Measurements from ENCODE around the gene NELL1.
"Not testable (repeated sequence)": the region's sequence is repeated elsewhere in the genome, so short reads cannot be mapped to it uniquely, and the experiment has no call there.

Gene NELL1

DNA sequence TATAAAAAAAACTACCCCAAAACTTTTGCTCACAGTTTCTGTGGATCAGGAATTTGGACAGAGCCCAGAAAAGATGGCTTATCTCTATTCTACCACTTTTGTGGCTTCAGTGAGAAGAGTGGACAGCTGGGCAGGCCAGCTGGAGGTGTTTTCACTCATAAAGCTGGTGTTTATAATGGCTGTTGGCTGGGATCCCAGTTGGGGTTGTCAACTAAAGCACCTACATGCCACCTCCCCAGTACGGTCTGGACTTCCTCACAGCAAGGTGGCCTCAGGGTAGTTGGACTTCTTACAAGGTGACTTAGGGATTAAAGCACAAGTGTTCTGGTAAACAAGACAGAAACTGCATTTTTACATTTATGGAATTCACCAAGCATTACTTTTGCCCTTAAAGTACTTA is 171.0 kb downstream of the NELL1 start:
- Histone ChIP-seq H2AK5ac (ENCODE audit: low read length) (no peak overlapping the region), H2BK5ac (ENCODE audit: low read length) (no peak overlapping the region), H2BK15ac (replicated peaks; ENCODE audit: low read depth) (no peak overlapping the region), H3K4me2 (ENCODE audit: low read length) (no peak overlapping the region), H3K27ac (ENCODE audit: low read depth, low read length) (no peak overlapping the region), H3K79me2 (ENCODE audit: control insufficient read depth, insufficient read depth, low read length) (no peaks in the 10 kb centered on the region), H3K18ac (ENCODE audit: low read length) (no peak overlapping the region), H3K79me1 (ENCODE audit: low read length) (no peaks in the 10 kb centered on the region), H4K8ac (ENCODE audit: low read depth, low read length) (no peak overlapping the region), H3K4me3 (ENCODE audit: low read length) (no peak overlapping the region), H4K5ac (ENCODE audit: low read length) (no peak overlapping the region), H3K27me3 (ENCODE audit: insufficient read depth, low read length, poor library complexity) (no peaks in the 10 kb centered on the region), H3K9ac (ENCODE audit: low read length) (no peak overlapping the region), H3K4me1 (ENCODE audit: control insufficient read depth, low read depth, low read length) (no peaks in the 10 kb centered on the region), H3K36me3 (ENCODE audit: control insufficient read depth, insufficient read depth, low read length) (no peaks in the 10 kb centered on the region), H3K56ac (ENCODE audit: low read length) (no peak overlapping the region), H3K4ac (ENCODE audit: low read depth, low read length) (no peak overlapping the region), H3K23ac (ENCODE audit: low read length) (no peak overlapping the region), H2BK120ac (ENCODE audit: low read depth, low read length) (no peak overlapping the region)
- no CpG with 5 or more reads among the region's 1 CpG for WGBS (ENCODE audit: extremely low coverage, insufficient coverage, low lambda C conversion rate)
- no peak for DNase-seq

DNA sequence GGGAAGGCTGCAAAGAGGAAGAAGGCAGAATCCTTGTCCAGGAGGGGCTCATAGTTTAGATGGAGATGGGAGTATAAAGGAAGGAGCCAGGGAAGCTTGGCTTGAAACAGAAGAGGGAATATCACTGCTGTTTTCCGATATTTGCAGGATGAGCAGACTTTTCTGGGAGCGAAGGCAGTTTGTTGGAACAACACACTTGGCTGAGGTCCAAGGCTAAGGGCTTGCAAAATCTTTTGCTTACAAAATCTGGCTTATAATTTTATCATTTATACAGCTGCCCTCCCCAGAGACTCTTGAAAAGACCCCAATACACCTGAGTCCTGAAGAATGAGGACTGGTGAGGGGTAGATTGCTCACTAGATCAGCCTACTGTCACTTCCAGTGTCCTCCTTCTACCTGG is 174.8 kb downstream of the NELL1 start:
- H3K27ac ChIP-seq (ENCODE audit: low read depth, low read length), result no peak overlapping the region
- no peaks in the 10 kb centered on the region for H3K4me1 ChIP-seq (ENCODE audit: control insufficient read depth, low read depth, low read length)
- no peaks in the 10 kb centered on the region for H3K36me3 ChIP-seq (ENCODE audit: control insufficient read depth, insufficient read depth, low read length)
- no peak overlapping the region for H4K8ac ChIP-seq (ENCODE audit: low read depth, low read length)
- H3K79me1 ChIP-seq (ENCODE audit: low read length), result no peaks in the 10 kb centered on the region
- H3K23ac ChIP-seq (ENCODE audit: low read length), result no peak overlapping the region
- no peak overlapping the region for H2BK5ac ChIP-seq (ENCODE audit: low read length)
- no CpG with 5 or more reads among the region's 2 CpGs for WGBS (ENCODE audit: extremely low coverage, insufficient coverage, low lambda C conversion rate)
- H4K5ac ChIP-seq (ENCODE audit: low read length), result no peak overlapping the region
- DNase-seq, result no peak
- no peak overlapping the region for H3K18ac ChIP-seq (ENCODE audit: low read length)
- no peak overlapping the region for H2AK5ac ChIP-seq (ENCODE audit: low read length)
- H2BK15ac ChIP-seq (replicated peaks; ENCODE audit: low read depth), result no peak overlapping the region
- no peaks in the 10 kb centered on the region for H3K79me2 ChIP-seq (ENCODE audit: control insufficient read depth, insufficient read depth, low read length)
- no peak overlapping the region for H3K4me3 ChIP-seq (ENCODE audit: low read length)
- H3K56ac ChIP-seq (ENCODE audit: low read length), result no peak overlapping the region
- H2BK120ac ChIP-seq (ENCODE audit: low read depth, low read length), result no peak overlapping the region
- H3K9ac ChIP-seq (ENCODE audit: low read length), result no peak overlapping the region
- no peak overlapping the region for H3K4me2 ChIP-seq (ENCODE audit: low read length)
- H3K4ac ChIP-seq (ENCODE audit: low read depth, low read length), result no peak overlapping the region
- no peaks in the 10 kb centered on the region for H3K27me3 ChIP-seq (ENCODE audit: insufficient read depth, low read length, poor library complexity)

DNA sequence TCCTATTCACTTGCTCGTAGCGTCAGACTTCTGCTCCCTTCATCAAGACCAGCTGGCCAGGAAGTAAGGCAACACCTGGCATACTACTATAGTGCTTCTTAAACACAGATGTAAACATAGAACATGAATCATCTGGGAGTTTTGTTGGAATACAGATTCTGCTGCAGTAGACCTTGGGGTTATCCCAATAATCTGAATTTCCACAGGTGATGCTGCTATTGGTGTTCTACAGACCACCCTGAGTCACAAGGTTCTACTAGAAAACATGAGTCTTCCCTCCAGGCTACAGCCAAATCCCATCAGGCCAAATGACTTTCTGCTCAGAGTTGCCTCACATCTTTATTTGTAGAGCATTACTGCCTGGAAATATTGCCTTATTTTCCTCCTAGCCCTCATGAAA is 175.2 kb downstream of the NELL1 start:
- Histone ChIP-seq H3K23ac (ENCODE audit: low read length) (no peak overlapping the region), H3K27ac (ENCODE audit: low read depth, low read length) (no peak overlapping the region), H3K18ac (ENCODE audit: low read length) (no peak overlapping the region), H2BK5ac (ENCODE audit: low read length) (no peak overlapping the region), H3K4me2 (ENCODE audit: low read length) (no peak overlapping the region), H3K36me3 (ENCODE audit: control insufficient read depth, insufficient read depth, low read length) (no peaks in the 10 kb centered on the region), H3K79me2 (ENCODE audit: control insufficient read depth, insufficient read depth, low read length) (no peaks in the 10 kb centered on the region), H3K4me1 (ENCODE audit: control insufficient read depth, low read depth, low read length) (no peaks in the 10 kb centered on the region), H3K56ac (ENCODE audit: low read length) (no peak overlapping the region), H2BK120ac (ENCODE audit: low read depth, low read length) (no peak overlapping the region), H3K27me3 (ENCODE audit: insufficient read depth, low read length, poor library complexity) (no peaks in the 10 kb centered on the region), H4K5ac (ENCODE audit: low read length) (no peak overlapping the region), H3K4me3 (ENCODE audit: low read length) (no peak overlapping the region), H4K8ac (ENCODE audit: low read depth, low read length) (no peak overlapping the region), H3K9ac (ENCODE audit: low read length) (no peak overlapping the region), H3K79me1 (ENCODE audit: low read length) (no peaks in the 10 kb centered on the region), H2BK15ac (replicated peaks; ENCODE audit: low read depth) (no peak overlapping the region), H3K4ac (ENCODE audit: low read depth, low read length) (no peak overlapping the region), H2AK5ac (ENCODE audit: low read length) (no peak overlapping the region)
- WGBS (ENCODE audit: extremely low coverage, insufficient coverage, low lambda C conversion rate), result no CpG with 5 or more reads among the region's 2 CpGs
- no peak for DNase-seq

DNA sequence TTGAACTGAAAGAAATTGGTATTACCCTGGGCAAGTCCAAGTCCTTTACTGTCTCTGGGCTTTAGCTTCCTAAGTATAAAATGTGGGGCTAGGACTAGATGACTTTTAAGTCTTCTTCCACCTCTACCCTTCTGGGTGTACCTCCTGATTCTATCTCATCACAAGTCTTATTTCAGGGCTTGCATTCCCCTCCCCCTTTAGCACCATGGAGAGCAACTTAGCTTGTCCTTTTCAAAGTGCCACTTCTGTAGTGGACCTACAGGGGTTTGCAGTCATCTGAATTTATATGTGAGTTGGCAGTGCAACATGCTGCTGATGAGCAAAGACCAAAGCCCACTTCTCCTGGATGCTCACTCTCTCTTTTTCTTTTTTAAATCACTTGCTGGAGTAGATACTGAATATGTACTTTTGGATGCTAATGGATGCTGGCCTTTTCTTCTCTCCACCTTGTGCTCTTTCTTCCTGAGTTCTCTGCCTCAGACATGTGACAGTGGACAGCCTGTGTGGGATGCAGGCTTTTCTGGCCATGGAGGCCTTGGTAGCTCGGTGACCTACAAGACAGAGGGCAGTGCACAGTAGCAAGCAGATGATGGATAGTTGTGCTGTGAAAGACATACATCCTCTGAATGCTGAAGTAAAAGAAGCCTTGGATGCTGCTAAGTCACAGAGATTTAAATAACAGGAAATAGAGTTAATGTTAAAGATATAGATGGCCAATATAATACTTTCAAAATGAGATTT is 185.0 kb downstream of the NELL1 start:
- Histone ChIP-seq H2BK120ac (ENCODE audit: low read depth, low read length) (no peak overlapping the region), H3K4me2 (ENCODE audit: low read length) (no peak overlapping the region), H3K4me1 (ENCODE audit: control insufficient read depth, low read depth, low read length) (no peaks in the 10 kb centered on the region), H3K36me3 (ENCODE audit: control insufficient read depth, insufficient read depth, low read length) (no peaks in the 10 kb centered on the region), H3K18ac (ENCODE audit: low read length) (no peak overlapping the region), H3K23ac (ENCODE audit: low read length) (no peak overlapping the region), H3K4me3 (ENCODE audit: low read length) (no peak overlapping the region), H3K4ac (ENCODE audit: low read depth, low read length) (no peak overlapping the region), H3K56ac (ENCODE audit: low read length) (no peak overlapping the region), H2BK5ac (ENCODE audit: low read length) (no peak overlapping the region), H4K5ac (ENCODE audit: low read length) (no peak overlapping the region), H3K27me3 (ENCODE audit: insufficient read depth, low read length, poor library complexity) (no peaks in the 10 kb centered on the region), H3K27ac (ENCODE audit: low read depth, low read length) (no peak overlapping the region), H3K79me1 (ENCODE audit: low read length) (no peaks in the 10 kb centered on the region), H3K9ac (ENCODE audit: low read length) (no peak overlapping the region), H4K8ac (ENCODE audit: low read depth, low read length) (no peak overlapping the region), H2AK5ac (ENCODE audit: low read length) (no peak overlapping the region), H3K79me2 (ENCODE audit: control insufficient read depth, insufficient read depth, low read length) (no peaks in the 10 kb centered on the region), H2BK15ac (replicated peaks; ENCODE audit: low read depth) (no peak overlapping the region)
- whole genome bisulfite sequencing (ENCODE audit: extremely low coverage, insufficient coverage, low lambda C conversion rate), result no CpG with 5 or more reads among the region's 1 CpG
- DNase-seq, result peak; percentile 48

DNA sequence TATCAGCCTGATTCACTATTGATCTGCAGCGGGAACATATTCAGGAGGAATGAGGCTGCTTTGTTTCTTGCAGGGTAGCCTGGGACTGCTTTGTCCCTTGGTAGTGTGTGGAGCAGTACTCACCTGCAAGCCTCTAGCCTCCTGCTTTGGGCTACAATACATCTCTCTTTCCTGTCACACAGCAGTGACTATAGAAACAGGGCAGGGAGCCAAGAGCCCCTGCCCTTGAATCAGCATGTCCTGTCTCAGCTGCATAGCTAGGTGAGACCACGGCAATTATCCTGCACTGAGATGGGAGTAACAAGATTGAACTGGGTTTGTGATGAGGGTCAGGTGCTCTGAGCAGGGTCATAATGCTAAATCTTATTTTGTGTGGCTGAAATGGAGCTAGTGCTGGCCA is 191.9 kb downstream of the NELL1 start:
- no peaks in the 10 kb centered on the region for H3K79me2 ChIP-seq (ENCODE audit: control insufficient read depth, insufficient read depth, low read length)
- no peak overlapping the region for H3K18ac ChIP-seq (ENCODE audit: low read length)
- DNase-seq, result no peak
- H3K23ac ChIP-seq (ENCODE audit: low read length), result no peak overlapping the region
- no peak overlapping the region for H2AK5ac ChIP-seq (ENCODE audit: low read length)
- no peaks in the 10 kb centered on the region for H3K79me1 ChIP-seq (ENCODE audit: low read length)
- H3K36me3 ChIP-seq (ENCODE audit: control insufficient read depth, insufficient read depth, low read length), result no peaks in the 10 kb centered on the region
- no peak overlapping the region for H3K27ac ChIP-seq (ENCODE audit: low read depth, low read length)
- no peak overlapping the region for H4K8ac ChIP-seq (ENCODE audit: low read depth, low read length)
- no CpG with 5 or more reads among the region's 2 CpGs for WGBS (ENCODE audit: extremely low coverage, insufficient coverage, low lambda C conversion rate)
- no peak overlapping the region for H3K56ac ChIP-seq (ENCODE audit: low read length)
- H3K4me3 ChIP-seq (ENCODE audit: low read length), result no peak overlapping the region
- no peak overlapping the region for H3K4me2 ChIP-seq (ENCODE audit: low read length)
- no peak overlapping the region for H4K5ac ChIP-seq (ENCODE audit: low read length)
- no peak overlapping the region for H3K9ac ChIP-seq (ENCODE audit: low read length)
- H3K27me3 ChIP-seq (ENCODE audit: insufficient read depth, low read length, poor library complexity), result no peaks in the 10 kb centered on the region
- H2BK15ac ChIP-seq (replicated peaks; ENCODE audit: low read depth), result no peak overlapping the region
- no peak overlapping the region for H2BK5ac ChIP-seq (ENCODE audit: low read length)
- no peak overlapping the region for H2BK120ac ChIP-seq (ENCODE audit: low read depth, low read length)
- H3K4me1 ChIP-seq (ENCODE audit: control insufficient read depth, low read depth, low read length), result no peaks in the 10 kb centered on the region
- no peak overlapping the region for H3K4ac ChIP-seq (ENCODE audit: low read depth, low read length)

DNA sequence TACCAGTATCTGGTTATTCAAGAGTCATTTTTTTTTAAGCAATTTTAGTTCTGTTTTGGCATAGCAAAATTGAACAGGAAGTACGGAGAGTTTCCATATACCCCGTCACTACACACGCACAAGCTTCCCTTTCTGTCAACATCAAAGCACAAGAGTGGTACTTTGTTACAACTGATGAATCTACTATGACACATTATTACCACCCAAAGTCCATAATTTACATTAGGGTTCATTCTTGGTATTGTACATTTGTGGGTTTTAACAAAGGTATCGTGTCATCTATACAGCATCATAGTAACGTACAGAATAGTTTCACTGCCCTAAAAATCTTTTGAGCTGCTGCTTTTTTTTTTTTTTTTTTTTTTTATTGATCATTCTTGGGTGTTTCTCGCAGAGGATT is 192.9 kb downstream of the NELL1 start:
- WGBS (ENCODE audit: extremely low coverage, insufficient coverage, low lambda C conversion rate), result no CpG with 5 or more reads among the region's 6 CpGs
- H2BK120ac ChIP-seq (ENCODE audit: low read depth, low read length); DNase-seq; H3K27me3 ChIP-seq (ENCODE audit: insufficient read depth, low read length, poor library complexity); H4K5ac ChIP-seq (ENCODE audit: low read length); H2AK5ac ChIP-seq (ENCODE audit: low read length); H3K23ac ChIP-seq (ENCODE audit: low read length); H3K4me3 ChIP-seq (ENCODE audit: low read length); H3K18ac ChIP-seq (ENCODE audit: low read length); H3K4me2 ChIP-seq (ENCODE audit: low read length); H3K4me1 ChIP-seq (ENCODE audit: control insufficient read depth, low read depth, low read length); H3K36me3 ChIP-seq (ENCODE audit: control insufficient read depth, insufficient read depth, low read length); H4K8ac ChIP-seq (ENCODE audit: low read depth, low read length); H2BK5ac ChIP-seq (ENCODE audit: low read length); H3K79me1 ChIP-seq (ENCODE audit: low read length); H3K27ac ChIP-seq (ENCODE audit: low read depth, low read length); H3K4ac ChIP-seq (ENCODE audit: low read depth, low read length); H2BK15ac ChIP-seq (replicated peaks; ENCODE audit: low read depth); H3K79me2 ChIP-seq (ENCODE audit: control insufficient read depth, insufficient read depth, low read length); H3K56ac ChIP-seq (ENCODE audit: low read length); H3K9ac ChIP-seq (ENCODE audit: low read length): not testable (repeated sequence)
